H1 (cell line): Measurements from ENCODE around the gene ASGR2. TPM values are rescaled to one million over a fixed set of nuclear protein-coding genes. Genes with fewer than 3 reads are reported as not detected.
A peak's percentile ranks its signal among the peaks of the same experiment; 100 is the strongest.

Experiments
- CHD7 ChIP-seq: fragments of 300-600 bp; sonication (generic); IDR thresholded peaks from 2 replicates; pipeline ENCODE4 v1.7.1; 2012; ENCODE audit warnings: low read length, moderate library complexity, mild to moderate bottlenecking, inconsistent platforms; ENCODE audit not compliant: insufficient replicate concordance
- FOSL1 ChIP-seq: IDR thresholded peaks from 2 replicates; pipeline ENCODE4 v1.6.1; 2011; ENCODE audit warnings: mild to moderate bottlenecking, low read depth, low read length, moderate library complexity; ENCODE audit not compliant: insufficient read depth
- KDM1A ChIP-seq: fragments of 200-600, 300-600 bp; sonication (generic); IDR thresholded peaks from 2 replicates; pipeline ENCODE4 v1.7.1; 2016; ENCODE audit warnings: mild to moderate bottlenecking, low read length, borderline replicate concordance
- RBBP5 ChIP-seq: IDR thresholded peaks from 2 replicates; pipeline ENCODE4 v1.7.1; 2012; ENCODE audit warnings: low read depth, mild to moderate bottlenecking, inconsistent platforms, low read length, moderate library complexity, borderline replicate concordance
- polyA plus RNA-seq, 7 experiments: library from polyadenylated mRNA; depleted of rRNA in 3 of 7; stranded (reverse) in 5 of 7; unstranded in 2 of 7; fragments of >200 nt in 5 of 7; fragments of 200-250 nt in 2 of 7; gene quantifications; 1 replicate in 5 of 7; 2 replicates in 1 of 7; 4 replicates in 1 of 7; pipeline versions ENCODE4 v1.2.1 to v1.2.3, GENCODE V29; 2011 to 2013; ENCODE audit warnings: missing spikeins in 2 of 7, mixed read lengths in 2 of 7
- total RNA-seq: library from RNA; stranded (reverse); fragmentation: NEBNext Ultra II Directional; extraction: Animal tissue kit (Norgen Biotek cat#: 25700); gene quantifications from 2 replicates; pipeline ENCODE4 v1.2.1, GENCODE V29; 2021

The ASGR2 gene
- total and polyA plus RNA-seq, 2 of the 8 experiments (the other 6 are each of a cell fraction or from before 2014, with no cell fraction given): 0.91 TPM; not detected in 1

GRCh38 chr17:7132511-7133094 lies 18.0 kb upstream of the ASGR2 start (continued):
- TF ChIP-seq FOSL1 (no peak), CHD7 (no peak), KDM1A (no peak), RBBP5 (peak; percentile 98)
